Endothelial cell of umbilical vein (primary cell): ENCODE results near the gene TRAF3IP1. TPM values are rescaled to one million over a fixed set of nuclear protein-coding genes. Genes with fewer than 3 reads are reported as not detected.

ENCODE experiments used
- BruUV-seq: library from RNA; stranded (reverse); fragments of 400-500 nt; replicated peaks from 2 replicates; lab custom pipeline; 2021; lab: Mats Ljungman, UMichigan
- CTCF ChIA-PET: fragments of 300-600, 350-600 bp; sonication (Branson Sonifier 250); formaldehyde crosslinking; loops from one replicate; lab custom pipeline; 2021; ENCODE audit warnings: antibody characterized with exemption, inconsistent platforms; lab: Charles Lee
- POLR2A ChIA-PET: fragments of 300-600, 350-600 bp; sonication (Branson Sonifier 250); formaldehyde crosslinking; loops from one replicate; lab custom pipeline; 2021; ENCODE audit warnings: antibody characterized with exemption, inconsistent platforms; lab: Charles Lee
- DNase-seq: peaks from one replicate; pipeline ENCODE4 v3.0.0-alpha.2; 2011; ENCODE audit warnings: low read depth, low spot score
- FAIRE-seq: peaks from 2 replicates; lab custom pipeline; 2011; peaks lifted over from hg19 to GRCh38; lab: Jason Lieb, UNC
- H2AFZ ChIP-seq: 2 replicates; pipeline ENCODE4 v1.6.0; 2012; ENCODE audit warnings: low read depth, low read length, control low read depth, inconsistent platforms
- H3K27ac ChIP-seq: 2 replicates; pipeline ENCODE4 v1.5.1; 2011; ENCODE audit warnings: low read depth, mild to moderate bottlenecking, control low read depth, low read length, moderate library complexity; ENCODE audit not compliant: insufficient read depth
- H3K27me3 ChIP-seq, 2 experiments: 2 replicates each; pipeline versions ENCODE4 v1.6.0 to v1.6.1; 2011; ENCODE audit warnings: low read length in 2 of 2, mixed read lengths in 1 of 2; ENCODE audit not compliant: control insufficient read depth in 2 of 2, insufficient read depth in 2 of 2
- H3K36me3 ChIP-seq, 2 experiments: 2 replicates in 1 of 2; 3 replicates in 1 of 2; pipeline ENCODE4 v1.5.1; 2011; ENCODE audit warnings: low read length in 2 of 2, mild to moderate bottlenecking in 1 of 2, moderate library complexity in 1 of 2; ENCODE audit not compliant: control insufficient read depth in 2 of 2, insufficient read depth in 2 of 2; ENCODE audit errors: extremely low read depth in 1 of 2
- H3K4me1 ChIP-seq: 3 replicates; pipeline ENCODE4 v1.5.1; 2011; ENCODE audit warnings: mild to moderate bottlenecking, low read length; ENCODE audit not compliant: control insufficient read depth, insufficient read depth; ENCODE audit errors: extremely low read depth
- H3K4me2 ChIP-seq: 2 replicates; pipeline ENCODE4 v1.6.1; 2011; ENCODE audit warnings: low read length, control low read depth, mixed read lengths; ENCODE audit not compliant: insufficient read depth
- H3K4me3 ChIP-seq, 3 experiments: fragments of 200-600 bp in 1 of 3; sonication (generic), shearing (Covaris generic) in 1 of 3; replicated peaks in 1 of 3; 2 replicates each; pipeline ENCODE4 v1.5.1; 2011 to 2016; ENCODE audit warnings: control low read depth in 3 of 3, low read length in 3 of 3, mild to moderate bottlenecking in 2 of 3, inconsistent platforms in 1 of 3, low read depth in 1 of 3, moderate library complexity in 1 of 3; ENCODE audit not compliant: insufficient read depth in 1 of 3
- H3K79me2 ChIP-seq: 2 replicates; pipeline ENCODE4 v1.6.0; 2012; ENCODE audit warnings: low read length, inconsistent platforms; ENCODE audit not compliant: control insufficient read depth, insufficient read depth
- H3K9ac ChIP-seq: replicated peaks from 2 replicates; pipeline ENCODE3; 2011; ENCODE audit warnings: low read length, control low read depth; ENCODE audit not compliant: insufficient read depth; ENCODE audit errors: extremely low read depth
- H3K9me1 ChIP-seq: replicated peaks from 3 replicates; pipeline ENCODE4 v1.6.0; 2011; ENCODE audit warnings: mild to moderate bottlenecking, low read length; ENCODE audit not compliant: control insufficient read depth, insufficient read depth; ENCODE audit errors: extremely low read depth
- H3K9me3 ChIP-seq: replicated peaks from 2 replicates; pipeline ENCODE4 v1.5.1; 2012; ENCODE audit warnings: low read length, inconsistent platforms; ENCODE audit not compliant: control insufficient read depth, insufficient read depth
- H4K20me1 ChIP-seq: replicated peaks from 2 replicates; pipeline ENCODE3; 2011; ENCODE audit warnings: mild to moderate bottlenecking, low read length; ENCODE audit not compliant: control insufficient read depth, insufficient read depth; ENCODE audit errors: extremely low read depth
- EZH2 ChIP-seq: IDR thresholded peaks from 2 replicates; pipeline ENCODE4 v1.6.1; 2012; ENCODE audit warnings: borderline replicate concordance, low read depth, mild to moderate bottlenecking, moderate library complexity, low read length, inconsistent platforms; ENCODE audit not compliant: severe bottlenecking
- FOS ChIP-seq: IDR thresholded peaks from 2 replicates; pipeline ENCODE4 v1.6.1; 2011; ENCODE audit warnings: mild to moderate bottlenecking, low read length, moderate library complexity, borderline replicate concordance; ENCODE audit not compliant: insufficient read depth
- GATA2 ChIP-seq: IDR thresholded peaks from 2 replicates; pipeline ENCODE4 v1.7.0; 2011; ENCODE audit warnings: low read depth, mild to moderate bottlenecking, moderate library complexity, mixed read lengths, low read length; ENCODE audit not compliant: insufficient read length, insufficient read depth
- JUN ChIP-seq: IDR thresholded peaks from 2 replicates; pipeline ENCODE4 v1.6.1; 2011; ENCODE audit warnings: borderline replicate concordance, low read depth; ENCODE audit not compliant: insufficient read length, insufficient read depth
- MYC ChIP-seq: IDR thresholded peaks from one replicate; pipeline ENCODE4 v1.6.1; 2011; ENCODE audit warnings: mild to moderate bottlenecking, low read depth, low read length
- POLR2A ChIP-seq: IDR thresholded peaks from 2 replicates; pipeline ENCODE4 v1.6.1; 2012; ENCODE audit warnings: low read depth, mild to moderate bottlenecking, control low read depth, low read length
- POLR2AphosphoS5 ChIP-seq: IDR thresholded peaks from 2 replicates; pipeline ENCODE4 v1.6.1; 2012; ENCODE audit warnings: low read depth, mild to moderate bottlenecking, control low read depth, low read length, moderate library complexity; ENCODE audit not compliant: insufficient read depth
- dilution Hi-C: fragments of 300-500 bp; cut with MboI; formaldehyde crosslinking; loops from one replicate; pipeline ENCODE4 v1.15.0; 2019; ENCODE audit warnings: low sequenced_read_pairs; ENCODE audit not compliant: extremely low pct_ligation_motif_present
- intact Hi-C: fragments of 100-400 bp; cut with micrococcal nuclease; formaldehyde crosslinking; loops from one replicate; pipeline ENCODE4 v1.10.0; 2022
- polyA plus RNA-seq, 4 experiments: library from polyadenylated mRNA; depleted of rRNA in 3 of 4; stranded (reverse) in 3 of 4; unstranded in 1 of 4; fragments of >200 nt; gene quantifications; 2 replicates each; pipeline versions ENCODE4 v1.2.1 to v1.2.3, GENCODE V29; 2011 to 2012; ENCODE audit warnings: missing spikeins in 1 of 4
- total RNA-seq: library from RNA; stranded (reverse); gene quantifications from 2 replicates; pipeline ENCODE4 v1.2.3, GENCODE V29; 2021
- TF ChIP-seq, protein P1 (sequence below): IDR thresholded peaks from 2 replicates; pipeline ENCODE4 v1.6.1; 2011; ENCODE audit not compliant: insufficient read depth, insufficient read length
- TF ChIP-seq, protein P2 (sequence below), 2 donors: IDR thresholded peaks; 1 replicate in 1 of 2; 2 replicates in 1 of 2; pipeline ENCODE4 v1.5.1; 2011; ENCODE audit warnings: low read length in 2 of 2, mild to moderate bottlenecking in 2 of 2, moderate library complexity in 2 of 2, control low read depth in 1 of 2, inconsistent platforms in 1 of 2, low read depth in 1 of 2; ENCODE audit not compliant: insufficient read depth in 1 of 2; ENCODE audit errors: extremely low read depth in 1 of 2

The TRAF3IP1 gene
- total and polyA plus RNA-seq, 2 donors (not counting 3 experiments of a cell fraction or from before 2014, with no cell fraction given): 3.4 to 15.9 TPM

DNA sequence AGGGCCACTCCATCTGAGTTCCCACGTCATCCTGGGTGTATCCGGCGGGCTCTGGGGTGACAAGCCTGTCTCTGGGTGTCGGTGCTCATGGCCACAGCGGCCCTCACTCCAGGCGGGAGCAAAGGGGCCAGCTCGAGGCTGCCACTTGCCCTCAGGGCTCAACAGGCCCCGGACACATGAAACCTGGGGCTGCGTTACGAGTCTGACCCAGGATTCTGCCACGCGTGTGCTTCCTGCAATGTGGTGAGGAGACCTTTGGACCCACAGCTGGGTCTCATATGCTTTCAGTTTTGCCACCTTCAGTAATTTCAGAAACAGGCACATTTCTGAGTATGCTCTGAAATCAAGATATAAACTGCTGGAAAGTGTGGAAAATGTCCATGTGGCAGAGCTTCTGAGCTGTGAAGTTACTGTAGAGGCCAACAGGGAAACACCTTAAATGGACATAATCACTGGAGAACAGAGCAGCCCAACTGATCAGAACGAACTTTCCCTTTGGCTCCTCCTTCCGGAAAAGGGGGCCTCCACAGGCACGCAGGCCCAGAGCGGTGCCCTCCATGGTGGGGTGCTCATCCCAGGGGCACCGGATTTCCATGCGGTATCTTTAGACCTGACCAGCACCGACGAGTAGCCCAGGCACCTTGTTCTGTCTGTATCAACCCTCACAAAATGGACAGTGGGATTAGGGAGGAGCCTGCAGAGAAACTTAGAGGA is 46.0 kb upstream of the TRAF3IP1 start:
- peaks cover 0 to 5% of the 10 kb centered on the region in 2 experiments for H3K36me3 ChIP-seq
- H3K27ac ChIP-seq: no peak overlapping the region
- no TSS peak for BruUV-seq
- no peaks in the 10 kb centered on the region for H3K27me3 ChIP-seq
- H3K4me2 ChIP-seq: no peak overlapping the region
- intact Hi-C loops (no loop called here), dilution Hi-C loops (no loop called here)
- FAIRE-seq: no peak
- H3K9ac ChIP-seq: no peak overlapping the region
- no peaks in the 10 kb centered on the region for H3K9me1 ChIP-seq
- no peak for DNase-seq
- no peaks in the 10 kb centered on the region for H3K79me2 ChIP-seq
- no peak overlapping the region for H2AFZ ChIP-seq
- ChIA-PET POLR2A (no interaction called here), CTCF (interaction anchor here (1.8 to 2.0 kb wide), 2 partner anchors 10 to 11 kb away, joined by 11 to 13 read pairs; no protein-coding TSS in a partner anchor)
- no peaks in the 10 kb centered on the region for H3K4me1 ChIP-seq
- no peak overlapping the region for H3K4me3 ChIP-seq
- no peaks in the 10 kb centered on the region for H4K20me1 ChIP-seq
- TF ChIP-seq, protein P1, sequence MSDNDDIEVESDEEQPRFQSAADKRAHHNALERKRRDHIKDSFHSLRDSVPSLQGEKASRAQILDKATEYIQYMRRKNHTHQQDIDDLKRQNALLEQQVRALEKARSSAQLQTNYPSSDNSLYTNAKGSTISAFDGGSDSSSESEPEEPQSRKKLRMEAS: no peak
- TF ChIP-seq POLR2A (no peak), FOS (no peak), POLR2AphosphoS5 (no peak), JUN (no peak), GATA2 (no peak), MYC (no peak), EZH2 (no peak)
- TF ChIP-seq, protein P2, sequence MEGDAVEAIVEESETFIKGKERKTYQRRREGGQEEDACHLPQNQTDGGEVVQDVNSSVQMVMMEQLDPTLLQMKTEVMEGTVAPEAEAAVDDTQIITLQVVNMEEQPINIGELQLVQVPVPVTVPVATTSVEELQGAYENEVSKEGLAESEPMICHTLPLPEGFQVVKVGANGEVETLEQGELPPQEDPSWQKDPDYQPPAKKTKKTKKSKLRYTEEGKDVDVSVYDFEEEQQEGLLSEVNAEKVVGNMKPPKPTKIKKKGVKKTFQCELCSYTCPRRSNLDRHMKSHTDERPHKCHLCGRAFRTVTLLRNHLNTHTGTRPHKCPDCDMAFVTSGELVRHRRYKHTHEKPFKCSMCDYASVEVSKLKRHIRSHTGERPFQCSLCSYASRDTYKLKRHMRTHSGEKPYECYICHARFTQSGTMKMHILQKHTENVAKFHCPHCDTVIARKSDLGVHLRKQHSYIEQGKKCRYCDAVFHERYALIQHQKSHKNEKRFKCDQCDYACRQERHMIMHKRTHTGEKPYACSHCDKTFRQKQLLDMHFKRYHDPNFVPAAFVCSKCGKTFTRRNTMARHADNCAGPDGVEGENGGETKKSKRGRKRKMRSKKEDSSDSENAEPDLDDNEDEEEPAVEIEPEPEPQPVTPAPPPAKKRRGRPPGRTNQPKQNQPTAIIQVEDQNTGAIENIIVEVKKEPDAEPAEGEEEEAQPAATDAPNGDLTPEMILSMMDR (IDR thresholded peaks at IDR 0.05; ENCODE audit: extremely low read depth in 1 of 2, insufficient read depth in 1 of 2, low read depth in 1 of 2, low read length in 2 of 2): no peak
- no peaks in the 10 kb centered on the region for H3K9me3 ChIP-seq
